Esophagus muscularis mucosa (tissue), 4 donors: ENCODE results near the gene PRDM1. TPM values are rescaled to one million over a fixed set of nuclear protein-coding genes. Genes with fewer than 3 reads are reported as not detected.

Experiments used
- DNase-seq: peaks from one replicate; pipeline ENCODE4 v3.0.0-alpha.2; 2017; ENCODE audit errors: extremely low spot score
- H3K27ac ChIP-seq, 4 donors: fragments of 200-600 bp; sonication (generic); replicated peaks in 1 of 4; 1 replicate in 3 of 4; 2 replicates in 1 of 4; pipeline ENCODE4 v1.5.1; 2016 to 2019; ENCODE audit warnings: mild to moderate bottlenecking in 1 of 4
- H3K27me3 ChIP-seq, 4 donors: fragments of 200-600 bp; sonication (generic); one replicate each; pipeline versions ENCODE4 v1.5.1 to v1.6.0; 2016 to 2019
- H3K36me3 ChIP-seq, 4 donors: fragments of 200-600 bp; sonication (generic); one replicate each; pipeline ENCODE4 v1.5.1; 2016 to 2019
- H3K4me1 ChIP-seq, 4 donors: fragments of 200-600 bp; sonication (generic); one replicate each; pipeline ENCODE4 v1.5.1; 2016 to 2019
- H3K4me3 ChIP-seq, 4 donors: fragments of 200-600 bp; sonication (generic); 1 replicate in 2 of 4; 2 replicates in 2 of 4; pipeline ENCODE4 v1.5.1; 2016 to 2019; ENCODE audit warnings: mild to moderate bottlenecking in 4 of 4, moderate library complexity in 1 of 4
- H3K9me3 ChIP-seq, 4 donors: fragments of 200-600 bp; sonication (generic); 1 replicate in 3 of 4; 2 replicates in 1 of 4; pipeline ENCODE4 v1.5.1; 2016 to 2019
- CTCF ChIP-seq, 3 experiments: fragments of 200-600 bp in 2 of 3; fragments of 450-650 bp in 1 of 3; sonication (generic) in 2 of 3; IDR thresholded peaks; one replicate each; pipeline ENCODE4 v1.5.1; 2017 to 2019; ENCODE audit warnings: antibody characterized with exemption in 3 of 3, mild to moderate bottlenecking in 2 of 3, moderate library complexity in 1 of 3
- EP300 ChIP-seq: sonication (generic); formaldehyde crosslinking; IDR thresholded peaks from one replicate; pipeline ENCODE4 v1.6.1; 2017; ENCODE audit warnings: antibody characterized with exemption
- POLR2A ChIP-seq: fragments of 450-650 bp; IDR thresholded peaks from one replicate; pipeline ENCODE4 v1.6.1; 2017; ENCODE audit warnings: antibody characterized with exemption, moderate library complexity, mild to moderate bottlenecking, low read depth
- POLR2AphosphoS5 ChIP-seq, 2 donors: sonication (generic); formaldehyde crosslinking; IDR thresholded peaks; one replicate each; pipeline ENCODE4 v1.6.1; 2017; ENCODE audit warnings: antibody characterized with exemption in 2 of 2
- WGBS: methylation state at CpG from one replicate; pipeline ENCODE4 v1.1.5; 2018; 5-methylcytosine and 5-hydroxymethylcytosine counted together
- intact Hi-C: fragments of 100-400 bp; cut with DNase I; formaldehyde crosslinking; loops from one replicate; pipeline ENCODE4 v1.15.1; 2023
- total RNA-seq, 4 donors: library from RNA; depleted of rRNA; stranded (reverse); fragments of >200 nt; gene quantifications; one replicate each; pipeline versions ENCODE4 v1.1.0 to v1.2.1, GENCODE V29; 2016

The PRDM1 gene
- total RNA-seq, 4 donors from 2014 or later: 1.8 to 5.1 (median 2.3) TPM

GRCh38 chr6:106105493-106105892, 19.4 kb downstream of the PRDM1 start:
- H3K9me3 ChIP-seq: no peaks in the 10 kb centered on the region
- peaks cover 0 to 24% (median 13%) of the 10 kb centered on the region in 4 donors for H3K36me3 ChIP-seq
- no peak overlapping the region for H3K4me3 ChIP-seq
- no peaks in the 10 kb centered on the region for H3K4me1 ChIP-seq
- intact Hi-C loops: no loop called here
- H3K27me3 ChIP-seq: peaks cover 0 to 5% (median 0%) of the 10 kb centered on the region in 4 donors
- TF ChIP-seq EP300 (no peak), POLR2AphosphoS5 (IDR thresholded peaks at IDR 0.05) (no peak), CTCF (IDR thresholded peaks at IDR 0.05) (no peak), POLR2A (no peak)
- WGBS: 97% methylated on average over 22 of the region's 22 CpGs
- H3K27ac ChIP-seq: no peak overlapping the region
- DNase-seq: peak; percentile 62

- Histone ChIP-seq H3K27ac (no peak overlapping the region), H3K9me3 (no peaks in the 10 kb centered on the region), H3K36me3 (peaks cover 0 to 24% (median 13%) of the 10 kb centered on the region in 4 donors), H3K4me3 (no peak overlapping the region), H3K27me3 (peaks cover 0 to 5% (median 0%) of the 10 kb centered on the region in 4 donors), H3K4me1 (no peaks in the 10 kb centered on the region)
- DNase-seq: peak; percentile 78
- 89% methylated on average over 8 of the region's 12 CpGs for WGBS
- intact Hi-C loops: no loop called here
- no peak for TF ChIP-seq POLR2AphosphoS5 (IDR thresholded peaks at IDR 0.05)
- no peak for TF ChIP-seq CTCF (IDR thresholded peaks at IDR 0.05)
- no peak for TF ChIP-seq EP300
- no peak for TF ChIP-seq POLR2A
These were observed 20.3 kb downstream of the PRDM1 start for GRCh38 chr6:106106276-106107042.

GRCh38 chr6:106107043-106107613, 21.0 kb downstream of the PRDM1 start:
- Histone ChIP-seq H3K36me3 (peaks cover 0 to 24% (median 13%) of the 10 kb centered on the region in 4 donors), H3K4me3 (no peak overlapping the region), H3K27me3 (peaks cover 0 to 5% (median 0%) of the 10 kb centered on the region in 4 donors), H3K9me3 (no peaks in the 10 kb centered on the region), H3K27ac (no peak overlapping the region), H3K4me1 (no peaks in the 10 kb centered on the region)
- intact Hi-C loops: no loop called here
- DNase-seq: peak; percentile 83
- 87% methylated on average over 14 of the region's 14 CpGs for WGBS
- TF ChIP-seq CTCF (IDR thresholded peaks at IDR 0.05) (no peak), EP300 (no peak), POLR2AphosphoS5 (IDR thresholded peaks at IDR 0.05) (no peak), POLR2A (no peak)

- no peaks in the 10 kb centered on the region for H3K4me1 ChIP-seq
- H3K4me3 ChIP-seq: no peak overlapping the region
- no peaks in the 10 kb centered on the region for H3K9me3 ChIP-seq
- no peak overlapping the region for H3K27ac ChIP-seq
- intact Hi-C loops: no loop called here
- TF ChIP-seq POLR2A (no peak), POLR2AphosphoS5 (IDR thresholded peaks at IDR 0.05) (no peak), CTCF (IDR thresholded peaks at IDR 0.05) (no peak), EP300 (no peak)
- peaks cover 0 to 5% (median 0%) of the 10 kb centered on the region in 4 donors for H3K27me3 ChIP-seq
- peak; percentile 66 for DNase-seq
- H3K36me3 ChIP-seq: peaks cover 0 to 24% (median 13%) of the 10 kb centered on the region in 4 donors
- WGBS: 93% methylated on average over 6 of the region's 6 CpGs
These were observed 22.0 kb downstream of the PRDM1 start for GRCh38 chr6:106108129-106108528.
